Activated CD4-positive, alpha-beta T cell treated with anti-CD3 and anti-CD28 coated beads, Interleukin-2, Interleukin-4, amounts not matched to agents 100 ng/mL and 50 ng/mL, durations not matched to agents 16 hours and 8 hours (primary cell): Measurements from ENCODE around the gene DCK.

ENCODE experiments used
- DNase-seq: peaks from one replicate; pipeline ENCODE4 v3.0.0-alpha.2; 2020; ENCODE audit warnings: low spot score

The DCK gene

GRCh38 chr4:71064521-71064920 is 71.1 kb downstream of the DCK start:
- no peak for DNase-seq

GRCh38 chr4:71065991-71066510 is 72.6 kb downstream of the DCK start:
- DNase-seq, result no peak

- DNase-seq, result no peak
Observed at GRCh38 chr4:71066737-71067716, 73.6 kb downstream of the DCK start.

DNA sequence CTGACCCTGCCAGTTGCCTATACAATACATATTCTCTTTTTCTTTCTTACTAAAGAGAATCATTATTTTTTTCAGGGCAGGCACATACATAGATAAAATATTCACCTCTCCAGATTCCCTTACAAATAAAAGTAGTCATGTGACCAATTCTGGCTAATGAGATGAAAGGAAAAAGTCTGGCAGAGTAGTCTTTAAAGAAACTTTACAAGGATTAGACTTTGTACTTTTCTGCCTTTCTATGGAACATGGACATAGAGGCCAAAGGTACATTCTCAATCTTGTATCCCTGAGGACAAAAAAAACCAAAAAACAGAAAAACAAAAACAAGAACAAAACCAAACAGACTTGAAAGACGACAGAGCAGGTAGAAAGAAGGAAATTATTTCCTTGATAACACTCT is 75.6 kb downstream of the DCK start:
- no peak for DNase-seq

DNA sequence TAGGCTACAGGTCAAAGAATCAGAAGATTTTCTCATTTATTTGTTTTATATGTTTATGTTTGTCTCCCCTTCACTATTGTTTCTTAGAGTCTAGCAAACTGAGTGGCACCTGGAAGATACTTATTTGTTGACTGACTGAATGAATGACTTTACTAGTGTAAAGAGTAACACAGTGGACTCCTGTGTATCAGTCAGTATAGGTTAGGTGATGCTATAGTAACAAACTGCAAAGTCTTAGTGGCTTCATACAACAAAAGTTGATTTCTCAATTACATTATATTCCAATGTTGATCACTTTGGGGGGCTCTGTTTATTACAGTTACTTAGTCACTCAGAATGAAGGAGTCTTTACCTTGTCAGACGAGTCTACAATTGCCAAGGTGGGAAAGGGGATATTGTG is 76.6 kb downstream of the DCK start:
- no peak for DNase-seq

- DNase-seq, result no peak
Observed at GRCh38 chr4:71074452-71075299, 81.2 kb downstream of the DCK start.
